Endometrium (tissue), 2 donors: Measurements from ENCODE around the gene CADPS2.

Experiments
- FAIRE-seq: peaks from 2 replicates; lab custom pipeline; 2012; peaks lifted over from hg19 to GRCh38; lab: Jason Lieb, UNC
- donor health status: control.
- donor health status: control.

Gene CADPS2

GRCh38 chr7:122886357-122887081, at the start of gene CADPS2:
CADPS2 (minus strand) TSS chr7:122886460; CDS start chr7:122886337, 123 bp downstream.
- FAIRE-seq = no peak

DNA sequence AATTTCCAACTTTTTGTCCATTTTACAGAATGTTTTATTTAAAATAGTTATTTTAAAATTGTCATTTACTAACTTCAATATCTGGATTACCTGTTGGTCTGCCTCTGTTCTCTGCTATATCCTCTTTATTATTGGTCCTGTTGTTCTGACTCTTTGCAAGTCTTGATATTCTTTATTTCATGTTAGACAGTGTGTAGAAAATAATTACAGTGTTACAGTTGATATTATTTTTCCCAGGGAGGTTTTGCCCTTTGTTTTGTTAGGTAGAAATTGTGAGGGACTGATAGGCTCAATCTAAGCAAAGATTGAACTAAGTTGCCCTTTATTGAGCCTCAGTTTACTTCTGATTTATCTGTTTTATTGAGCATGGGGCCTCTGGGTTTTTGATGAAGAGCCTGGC, 49.4 kb upstream of the CADPS2 start:
- no peak for FAIRE-seq

DNA sequence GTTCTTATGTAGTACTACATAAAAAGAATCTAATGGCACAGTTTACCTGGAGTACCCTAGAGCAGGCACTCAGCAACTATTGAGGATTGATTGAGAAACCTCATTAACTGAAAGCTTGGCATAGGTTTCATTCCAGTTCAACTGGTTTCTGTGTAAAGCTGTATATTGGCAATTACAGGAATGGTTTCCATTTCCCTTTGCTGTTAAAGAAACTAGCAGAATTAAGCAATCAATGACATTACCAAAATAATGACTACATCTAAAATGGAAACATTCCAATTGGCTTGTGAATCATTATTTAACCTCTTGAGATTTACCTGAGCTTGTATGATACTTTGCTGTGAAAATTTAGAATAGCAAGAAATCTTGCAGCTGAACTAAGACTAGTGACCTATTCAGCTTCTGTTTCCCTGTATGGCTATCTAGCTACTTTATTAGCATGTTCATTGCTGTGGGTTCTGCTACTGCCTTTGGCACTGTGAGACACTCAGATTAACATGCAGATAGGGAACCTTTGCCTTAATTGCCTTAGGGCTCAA, 33.5 kb upstream of the CADPS2 start:
- FAIRE-seq = no peak

DNA sequence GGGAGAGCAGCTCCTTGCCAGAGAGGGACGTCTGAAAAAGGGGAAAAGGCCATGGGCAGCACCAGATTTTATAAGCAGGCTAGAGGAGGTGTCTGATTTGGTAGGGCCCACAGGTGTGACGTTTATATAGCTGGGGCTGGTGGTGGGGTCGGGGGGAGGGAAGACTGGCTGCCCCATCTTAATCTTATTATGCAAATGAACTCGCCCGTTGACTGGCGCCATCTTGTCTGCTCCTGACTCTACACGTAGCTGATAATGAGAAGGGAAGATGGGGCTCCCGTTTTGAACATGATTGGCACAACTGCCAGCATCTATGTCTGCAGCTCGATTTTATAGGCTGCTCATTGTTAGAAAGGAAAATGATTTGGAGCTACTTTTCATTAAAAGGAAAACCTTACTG, 28.6 kb upstream of the CADPS2 start:
- no peak for FAIRE-seq

DNA sequence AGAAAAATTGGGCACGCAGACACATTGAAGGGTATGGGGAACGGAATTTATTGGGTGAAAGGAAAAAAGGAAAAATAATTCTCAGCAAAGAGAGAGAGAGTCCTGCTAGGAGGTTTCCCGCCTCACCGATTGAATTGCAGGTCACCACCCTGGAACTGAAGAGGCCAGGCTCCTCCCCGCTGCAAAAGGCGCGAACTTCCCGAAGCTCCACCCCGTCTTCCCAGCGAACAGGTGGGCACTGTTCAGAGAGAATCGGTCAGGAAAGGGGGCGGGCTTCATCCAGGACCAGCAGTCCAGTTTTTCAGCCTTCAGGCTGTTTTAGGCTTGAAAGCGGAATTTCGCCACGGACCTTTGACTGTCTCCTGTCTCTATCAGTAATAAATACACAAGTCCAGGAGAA, 27.3 kb upstream of the CADPS2 start:
- no peak for FAIRE-seq

DNA sequence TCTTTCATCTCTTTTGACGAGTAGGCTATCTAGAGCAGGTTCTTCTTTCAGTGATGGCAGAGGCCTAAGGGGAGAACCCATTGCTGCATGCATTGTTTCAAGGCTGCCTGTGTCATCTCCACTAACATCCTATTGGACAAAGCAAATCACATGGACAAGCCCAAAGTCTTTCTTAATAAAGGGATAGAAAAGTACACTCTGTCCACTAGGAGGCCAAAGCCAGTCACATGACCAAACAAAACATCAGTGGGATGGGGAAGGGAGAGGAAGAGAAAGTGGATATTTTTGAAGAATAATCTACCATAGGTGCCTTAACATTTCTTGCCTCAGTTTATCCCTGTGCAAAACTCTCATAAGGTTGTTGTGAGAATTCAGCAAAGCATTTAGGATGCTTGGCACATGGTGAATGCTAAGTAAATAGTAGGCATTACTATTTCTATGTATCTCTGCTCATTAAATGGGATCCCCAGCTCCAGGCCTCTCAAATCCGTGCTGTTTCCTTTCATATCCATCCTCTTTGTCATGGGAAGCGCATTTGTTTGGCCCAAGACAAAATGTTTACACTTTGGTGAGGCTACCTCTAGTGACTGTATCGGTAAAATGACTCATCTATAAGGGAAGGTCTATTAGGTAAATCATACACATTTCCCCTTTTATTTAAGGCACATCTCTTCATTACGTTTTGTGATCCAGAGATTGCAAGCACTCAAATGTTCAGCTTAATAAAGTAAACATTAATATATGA, 16.7 kb upstream of the CADPS2 start:
- no peak for FAIRE-seq

GRCh38 chr7:122901250-122901649, 15.0 kb upstream of the CADPS2 start:
- peak; percentile 73 for FAIRE-seq

DNA sequence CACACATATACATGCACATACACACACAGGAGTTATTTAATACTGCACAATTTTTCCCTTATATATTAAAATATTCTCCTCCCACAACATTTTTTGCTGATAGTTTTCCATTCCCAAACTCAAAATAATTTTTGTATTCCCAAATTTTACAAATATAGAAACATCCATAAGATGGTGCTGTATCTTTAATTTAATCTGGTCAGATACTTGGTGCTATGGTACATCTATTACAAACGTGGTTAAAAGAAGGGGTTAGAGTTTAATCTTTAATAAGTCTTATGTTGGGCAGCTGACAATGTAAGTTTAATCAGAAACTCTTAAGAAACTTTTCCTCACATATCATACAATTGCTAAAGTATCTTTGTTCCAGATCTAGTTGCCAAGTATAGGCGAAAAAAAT, 10.2 kb upstream of the CADPS2 start:
- FAIRE-seq = peak; percentile 88

- no peak for FAIRE-seq
Measured at GRCh38 chr7:122893486-122893885, 7.2 kb upstream of the CADPS2 start.

DNA sequence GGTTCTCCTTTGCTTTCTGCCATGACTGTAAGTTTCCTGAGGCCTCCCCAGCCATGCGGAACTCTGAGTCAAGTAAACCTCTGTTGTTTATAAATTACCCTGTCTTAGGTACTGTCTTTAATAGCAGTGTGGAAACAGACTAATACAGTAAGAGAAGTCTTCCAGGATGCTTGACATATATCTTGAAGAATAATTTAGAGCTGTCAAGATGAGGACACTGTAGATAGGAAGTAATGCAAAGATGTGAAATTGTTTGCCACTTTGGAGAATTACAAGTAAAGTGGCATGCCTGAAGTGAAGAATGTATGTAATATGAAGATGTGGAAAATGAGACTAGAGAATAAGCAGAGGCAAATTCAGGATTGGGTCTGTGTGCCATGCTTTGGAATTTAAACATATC, 2.9 kb upstream of the CADPS2 start:
- FAIRE-seq = no peak

DNA sequence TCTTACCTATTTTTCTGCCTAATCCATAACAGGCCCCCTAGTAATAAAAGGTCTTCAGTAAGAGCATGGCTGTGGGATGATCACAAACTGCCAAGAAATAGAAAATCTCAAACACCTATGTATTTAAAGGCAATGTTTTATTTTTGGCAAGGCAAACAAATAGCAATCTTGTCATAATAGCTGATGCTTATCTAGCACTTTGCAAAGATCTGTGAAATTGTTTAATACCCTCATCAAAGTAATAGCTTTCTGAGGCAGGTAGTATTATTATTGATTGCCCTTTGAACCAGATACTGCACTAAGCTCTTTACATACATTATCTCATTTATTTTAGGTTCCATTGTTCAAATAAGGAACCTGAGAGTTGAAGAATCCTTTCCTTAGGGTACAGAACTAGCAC, 1.6 kb upstream of the CADPS2 start:
- no peak for FAIRE-seq

GRCh38 chr7:122887198-122887597, 938 bp upstream of the CADPS2 start:
- peak; percentile 29 for FAIRE-seq

DNA sequence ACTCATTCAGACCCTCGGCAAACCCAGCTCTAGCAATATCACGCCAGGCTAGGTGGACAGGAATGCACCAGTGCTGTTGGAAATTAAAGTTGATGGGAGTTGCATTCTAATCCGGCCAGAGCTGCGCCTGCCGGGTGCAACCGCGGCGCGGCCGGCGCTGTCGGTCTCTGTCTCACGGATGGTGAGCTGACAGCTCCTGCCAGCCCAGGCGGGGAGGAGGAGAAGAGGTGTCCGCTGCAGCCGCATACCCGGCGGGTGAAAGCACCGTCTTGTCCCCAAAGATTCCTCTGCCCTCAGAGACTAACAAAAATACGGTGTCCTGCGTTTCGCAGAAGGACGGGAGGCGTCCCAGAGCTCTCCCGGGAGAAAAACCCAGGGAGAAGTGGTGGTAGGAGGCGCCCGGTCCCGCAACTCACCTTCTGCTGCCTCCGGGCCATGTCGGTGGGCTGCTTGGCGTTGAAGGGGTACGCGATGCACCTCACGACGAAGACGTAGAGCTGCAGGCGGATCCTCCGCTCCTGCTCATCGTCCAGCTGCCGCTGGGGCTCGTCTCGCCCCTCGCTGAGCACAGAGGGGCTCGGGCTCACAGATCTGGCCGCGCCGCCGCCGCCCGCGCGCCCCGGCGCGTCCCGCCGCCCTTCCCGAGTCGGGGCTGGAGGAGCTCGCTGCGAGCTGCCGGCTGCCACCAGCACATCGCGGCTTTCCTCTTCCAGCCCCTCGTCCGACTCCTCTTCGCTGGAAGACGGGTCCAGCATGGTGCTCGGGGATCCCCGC, 490 bp downstream of the CADPS2 start:
- FAIRE-seq = no peak

- no peak for FAIRE-seq
Measured at GRCh38 chr7:122884186-122884585, 2.1 kb downstream of the CADPS2 start.

DNA sequence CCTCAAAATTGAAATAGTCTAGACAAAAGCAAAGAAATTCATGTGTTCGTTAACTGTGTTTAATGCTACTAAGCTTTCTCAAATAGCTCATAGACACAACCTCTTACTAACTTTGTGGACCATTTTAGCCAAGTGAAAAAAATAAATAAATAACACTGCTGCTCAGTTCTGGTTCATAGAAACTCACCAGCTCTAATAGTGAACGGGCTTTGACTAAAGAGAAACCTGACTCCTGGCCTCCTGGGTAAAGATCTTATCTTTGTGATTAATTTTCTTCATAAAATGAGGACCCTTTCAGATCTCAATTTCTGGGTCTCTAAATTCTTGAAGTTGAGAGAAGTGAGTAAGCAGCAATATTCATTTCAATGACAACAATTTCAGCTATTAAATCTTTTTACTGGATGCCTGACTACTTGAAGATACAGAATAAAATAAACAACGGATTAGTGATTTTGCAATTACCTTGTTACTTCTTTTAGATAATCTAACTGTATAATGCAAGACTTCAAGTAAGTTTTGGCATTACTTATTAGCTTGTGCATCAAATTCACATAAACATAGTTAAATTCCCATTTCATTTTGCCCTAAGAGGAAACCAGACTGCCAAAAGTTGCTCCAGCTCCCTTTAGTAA, 3.1 kb downstream of the CADPS2 start:
- no peak for FAIRE-seq

DNA sequence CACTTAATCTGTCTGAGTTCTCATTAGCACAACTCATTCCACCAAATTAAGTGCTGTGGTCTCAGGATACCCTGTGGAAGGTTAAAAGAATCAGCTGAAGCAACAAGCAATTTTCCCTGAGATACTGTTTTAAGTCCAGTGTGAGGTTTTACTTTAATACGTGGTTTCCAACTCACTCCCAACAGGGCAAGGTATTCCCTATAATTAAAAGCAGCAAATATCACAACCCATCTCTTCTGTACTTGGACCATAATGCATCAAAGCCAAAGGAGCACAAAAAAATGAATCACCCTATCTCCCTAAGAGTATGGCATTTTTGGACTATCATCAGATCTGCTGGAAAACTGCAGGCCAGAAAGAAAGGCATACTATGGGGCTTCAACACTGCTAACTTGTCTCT, 4.9 kb downstream of the CADPS2 start:
- no peak for FAIRE-seq

- FAIRE-seq = no peak
Measured at GRCh38 chr7:122869260-122869659, 17.0 kb downstream of the CADPS2 start.

DNA sequence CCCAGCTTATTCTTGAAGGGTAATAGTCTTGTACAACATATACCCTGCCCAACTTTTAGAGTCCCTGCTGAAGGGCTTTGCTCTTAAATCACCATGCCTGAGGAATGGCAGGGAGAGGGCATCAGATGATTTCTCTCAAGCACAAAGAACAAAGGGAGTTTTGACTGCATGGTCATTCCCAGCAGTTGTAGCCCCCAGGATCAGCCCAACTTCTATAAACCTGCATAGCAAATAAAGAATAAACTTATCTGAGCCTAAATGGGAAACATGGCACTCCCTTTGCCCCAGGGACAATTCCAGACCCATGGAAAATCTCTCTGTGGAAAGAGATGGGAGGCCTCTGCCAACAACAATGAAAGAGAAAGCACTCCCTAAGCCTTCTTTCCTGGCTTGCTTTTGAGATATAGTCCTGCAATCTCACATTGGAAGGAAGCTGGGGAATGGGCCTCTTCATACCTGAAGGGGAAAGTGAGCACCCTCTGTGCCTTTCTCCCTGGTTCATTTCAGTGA, 18.7 kb downstream of the CADPS2 start:
- no peak for FAIRE-seq

DNA sequence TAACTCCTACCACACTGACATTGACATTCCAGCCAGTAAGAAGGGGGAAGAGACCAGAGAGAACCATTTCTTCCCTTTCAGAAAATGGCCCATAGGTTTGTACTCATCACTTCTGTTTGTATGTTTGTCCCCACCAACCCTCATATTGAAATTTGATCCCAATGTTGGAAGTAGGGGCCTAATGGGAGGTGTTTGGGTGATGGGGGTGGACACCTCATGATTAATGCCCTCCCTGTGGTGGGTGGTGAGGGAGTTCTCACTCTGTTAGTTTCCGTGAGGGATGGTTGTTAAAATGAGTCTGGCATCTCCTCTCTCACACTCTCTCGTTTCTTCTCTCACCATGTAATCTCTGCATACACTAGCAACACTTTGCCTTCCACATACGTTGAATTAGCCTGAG, 21.4 kb downstream of the CADPS2 start:
- no peak for FAIRE-seq

DNA sequence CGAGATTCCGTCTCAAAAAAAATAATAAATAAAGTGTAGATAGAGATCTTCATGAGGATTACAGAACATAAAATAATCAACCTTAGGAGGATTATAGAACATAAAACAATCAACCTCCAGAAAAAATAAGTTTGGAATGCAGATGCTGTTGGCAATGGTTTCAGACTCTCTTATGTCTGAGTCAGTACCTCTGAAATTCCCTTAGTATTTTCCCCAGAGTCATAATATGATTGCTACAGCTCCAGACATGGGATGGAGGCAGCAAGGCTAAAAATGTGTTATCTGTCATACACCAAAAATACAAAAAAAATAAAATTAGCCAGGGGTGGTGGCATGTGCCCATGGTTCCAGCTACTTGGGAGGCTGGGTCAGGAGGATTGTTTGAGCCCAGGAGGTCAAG, 22.2 kb downstream of the CADPS2 start:
- FAIRE-seq = no peak

- no peak for FAIRE-seq
Measured at GRCh38 chr7:122858320-122858719, 27.9 kb downstream of the CADPS2 start.

GRCh38 chr7:122850528-122850927, 35.7 kb downstream of the CADPS2 start:
- no peak for FAIRE-seq
